HG03135 (cell line): ENCODE results near the gene OR56A1.

ENCODE experiments used
- ATAC-seq: cut with Tn5 transposase; IDR thresholded peaks from one replicate; pipeline ENCODE4 v1.9.1; 2021; ENCODE audit warnings: mild to moderate bottlenecking, moderate library complexity; ENCODE audit not compliant: unreplicated experiment

OR56A1 gene

DNA sequence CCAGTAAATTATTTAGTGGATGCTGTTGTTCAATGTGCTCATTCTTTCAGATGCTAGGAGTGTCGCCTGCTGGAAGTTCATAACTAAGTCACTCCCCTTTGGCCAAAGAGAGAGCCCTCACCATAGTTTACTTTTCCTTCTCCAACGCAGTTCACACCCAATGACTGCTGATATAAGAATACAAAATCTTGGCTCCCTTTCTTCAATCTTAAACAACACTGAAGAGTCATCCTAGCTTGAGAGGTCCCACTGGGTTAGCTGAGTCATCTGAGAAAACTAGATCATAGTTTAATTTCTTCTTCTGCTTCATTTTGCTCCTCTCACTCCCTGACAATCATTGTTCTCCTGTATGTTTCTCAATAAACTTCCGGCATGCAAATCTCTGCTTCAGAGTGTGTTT is 38.4 kb downstream of the OR56A1 start:
- ATAC-seq, result no peak

DNA sequence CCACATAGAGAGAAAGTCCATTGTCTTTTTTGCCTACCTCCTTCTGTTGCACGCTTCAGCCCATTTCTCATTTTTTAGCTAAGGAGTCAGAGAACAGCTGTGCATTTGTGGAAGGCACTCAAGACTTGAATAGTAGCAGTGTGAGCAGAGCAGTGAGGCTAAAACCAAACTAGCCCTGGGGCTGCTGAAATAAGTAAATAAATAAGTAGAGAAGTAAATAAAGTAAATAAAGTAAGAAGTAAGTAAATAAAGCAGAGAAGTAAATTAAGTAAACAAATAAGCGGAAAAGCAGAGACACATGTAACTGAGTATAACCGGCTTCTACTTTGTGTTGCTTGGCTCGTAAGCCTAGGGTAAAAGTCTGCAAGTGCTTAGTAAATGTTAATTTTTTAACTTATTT is 41.4 kb downstream of the OR56A1 start:
- ATAC-seq, result no peak

DNA sequence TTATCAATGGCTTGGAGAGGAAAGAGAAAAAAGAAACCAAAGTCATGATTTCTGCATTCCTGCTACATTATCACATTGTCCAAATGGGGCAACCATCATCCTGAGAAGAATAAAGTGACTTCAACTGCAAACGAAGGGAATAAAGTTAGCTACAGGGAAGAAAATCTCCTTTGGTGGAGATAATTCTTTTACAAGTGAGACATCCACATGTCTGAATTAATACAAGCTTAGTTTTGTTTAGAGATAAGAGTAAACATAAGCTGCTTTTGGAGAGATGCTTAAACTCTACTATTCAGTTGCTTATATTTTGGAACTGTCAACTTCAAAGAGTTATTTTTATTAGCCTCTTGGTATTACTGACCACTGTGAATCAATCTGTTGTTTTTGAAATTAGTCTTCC is 43.7 kb downstream of the OR56A1 start, which contains the start of gene OR52L1:
OR52L1 (minus strand) TSS at position 101 of the 400 bp plus-strand sequence; CDS start at position 46, 55 bp downstream.
- ATAC-seq, result no peak

DNA sequence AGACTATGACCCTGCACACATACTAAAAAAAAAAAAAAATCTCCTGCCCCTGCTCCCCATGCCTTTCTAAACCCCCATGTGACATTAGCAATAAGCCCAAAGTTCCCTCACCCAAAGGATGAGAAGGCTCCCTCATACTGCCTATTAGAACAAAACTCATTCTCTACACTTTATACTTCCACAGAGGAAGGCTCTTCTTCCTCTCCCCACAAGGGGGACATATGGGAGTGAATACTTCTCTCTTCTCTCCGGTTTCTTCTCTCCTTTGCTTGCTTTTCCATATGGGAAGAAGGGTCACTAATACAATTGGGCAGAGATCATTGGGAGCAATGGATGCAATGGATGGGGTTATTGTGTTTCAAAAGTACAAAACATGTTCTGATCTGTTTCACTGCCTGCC is 47.1 kb downstream of the OR56A1 start:
- no peak for ATAC-seq

DNA sequence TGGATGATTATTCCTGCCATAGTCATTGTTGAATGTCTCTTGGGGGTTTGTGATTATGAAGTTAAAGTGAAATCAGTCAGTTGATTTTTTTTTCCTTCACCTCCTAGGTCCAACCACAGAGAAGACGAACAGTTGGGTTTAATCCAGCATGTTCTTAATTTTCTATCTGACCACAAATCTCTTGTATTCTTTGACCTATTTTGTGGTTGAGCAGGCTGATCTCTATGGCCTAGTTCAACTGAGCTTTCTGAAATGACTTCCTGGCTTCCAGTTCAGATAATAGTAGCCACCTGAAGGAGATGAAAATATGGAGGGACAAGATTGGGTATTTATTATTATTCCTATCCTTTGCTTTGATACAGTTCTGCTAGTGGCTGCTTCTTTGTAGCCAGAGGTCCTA is 57.0 kb downstream of the OR56A1 start:
- no peak for ATAC-seq
